Stimulated activated CD8-positive, alpha-beta memory T cell treated with anti-CD3 and anti-CD28 coated beads, Interleukin-7, amount 100 ng/mL, for 4 hours (primary cell): ENCODE results near the gene EHBP1.

Experiments used
- DNase-seq, 2 donors: peaks; one replicate each; pipeline ENCODE4 v3.0.0-alpha.2; 2020; ENCODE audit warnings: low read depth in 2 of 2

EHBP1 gene

GRCh38 chr2:62784341-62784740, 78.8 kb downstream of the EHBP1 start:
- DNase-seq = no peak

DNA sequence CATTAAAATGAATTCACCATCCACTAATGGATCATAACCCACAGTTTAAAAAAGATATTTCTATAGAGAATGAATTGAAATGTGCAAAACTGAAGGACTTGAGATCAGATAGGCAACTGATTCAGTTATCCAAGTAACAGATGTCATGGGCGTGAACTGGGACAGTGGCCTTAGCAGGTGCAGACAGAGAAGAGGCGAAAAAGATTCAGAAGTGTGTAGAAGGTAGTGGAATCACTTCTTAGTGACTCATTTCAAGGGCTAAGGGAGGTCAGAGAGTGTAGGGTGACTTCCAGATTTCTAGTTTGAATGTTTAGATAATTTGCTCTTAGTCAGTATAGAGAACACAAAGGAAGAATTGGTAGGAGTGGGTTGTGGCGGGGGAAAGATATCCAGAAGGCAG, 79.7 kb downstream of the EHBP1 start:
- no peak for DNase-seq

DNA sequence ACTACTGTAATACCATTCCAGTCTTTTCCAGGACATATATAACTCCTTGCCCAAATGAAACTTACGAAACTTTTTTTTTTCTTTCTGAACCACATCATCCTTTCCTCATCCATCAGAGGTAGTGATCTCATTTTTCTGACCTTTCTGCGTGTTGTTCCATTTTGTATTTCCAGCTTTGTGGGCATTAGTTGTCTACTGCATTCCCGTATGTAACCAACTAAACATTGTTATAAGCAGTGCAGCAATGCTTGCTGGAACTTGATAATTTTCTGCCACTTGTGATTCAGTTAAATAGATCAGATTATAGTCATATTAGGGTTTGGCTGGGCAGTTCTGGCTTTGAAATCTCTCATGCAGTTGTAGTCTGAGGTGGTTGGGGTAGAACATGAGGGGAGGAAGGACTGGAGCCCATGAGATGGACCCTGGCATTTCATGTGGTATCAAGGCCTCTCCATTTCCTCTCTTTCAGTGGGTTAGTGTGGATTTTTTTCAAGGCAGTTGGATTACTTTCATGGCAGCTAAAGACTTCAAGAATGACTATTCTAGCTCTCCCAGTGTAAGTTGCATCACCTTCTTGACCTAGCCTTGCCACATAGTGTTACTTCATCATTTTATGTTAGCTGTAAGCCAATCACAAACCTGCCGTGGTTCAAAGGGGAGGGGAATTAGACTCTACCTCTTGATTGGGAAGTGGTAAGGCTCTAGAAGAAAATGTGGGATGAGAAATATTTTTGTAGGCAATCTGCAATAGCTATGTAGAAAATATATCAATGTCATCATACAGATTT, 80.5 kb downstream of the EHBP1 start:
- DNase-seq = no peak

- DNase-seq = no peak
Measured at GRCh38 chr2:62787386-62787785, 81.9 kb downstream of the EHBP1 start.

- no peak for DNase-seq
Measured at GRCh38 chr2:62789518-62789917, 84.0 kb downstream of the EHBP1 start.

DNA sequence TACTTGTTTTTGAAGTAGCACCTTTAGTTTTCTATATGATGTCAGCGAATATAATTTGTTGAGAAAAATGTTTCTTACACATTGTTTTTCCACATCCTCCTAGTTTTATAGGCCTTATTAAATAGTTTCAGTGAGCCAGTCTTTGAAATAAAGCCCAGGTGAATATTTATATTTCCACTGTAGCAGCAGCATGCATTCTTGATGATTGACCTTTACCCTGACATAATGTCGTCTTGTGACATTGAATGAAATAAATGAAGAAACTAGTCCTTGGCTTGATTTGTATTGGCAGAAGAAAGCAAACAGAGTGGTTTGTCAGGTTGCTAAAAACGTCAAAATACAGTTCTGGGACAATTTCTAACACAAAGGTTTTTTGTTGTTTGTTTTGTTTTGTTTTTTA, 84.4 kb downstream of the EHBP1 start:
- no peak for DNase-seq

- no peak for DNase-seq
Measured at GRCh38 chr2:62792408-62792807, 86.9 kb downstream of the EHBP1 start.

GRCh38 chr2:62793213-62793612, 87.7 kb downstream of the EHBP1 start:
- no peak for DNase-seq

DNA sequence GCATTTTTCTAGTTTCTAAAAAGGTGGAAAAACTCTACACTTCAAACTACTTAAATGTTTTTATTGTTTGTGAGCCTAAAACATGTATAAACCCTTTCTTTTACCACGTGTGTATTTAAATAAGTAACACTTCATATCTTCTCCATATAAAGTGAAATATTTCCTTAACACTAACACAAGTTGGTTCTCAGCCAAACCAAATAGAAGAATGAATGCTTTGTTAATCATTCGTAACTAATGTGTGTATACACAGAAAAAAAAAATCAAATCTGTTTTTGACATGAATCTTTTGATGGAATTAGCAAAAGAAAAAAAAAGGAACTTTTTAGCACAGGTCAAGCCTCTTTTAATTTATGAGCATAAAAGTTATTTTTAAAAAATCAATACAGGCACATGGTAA, 89.3 kb downstream of the EHBP1 start:
- DNase-seq = no peak

- no peak for DNase-seq
Measured at GRCh38 chr2:62795341-62795740, 89.8 kb downstream of the EHBP1 start.

- no peak for DNase-seq
Measured at GRCh38 chr2:62797107-62797506, 91.6 kb downstream of the EHBP1 start.

DNA sequence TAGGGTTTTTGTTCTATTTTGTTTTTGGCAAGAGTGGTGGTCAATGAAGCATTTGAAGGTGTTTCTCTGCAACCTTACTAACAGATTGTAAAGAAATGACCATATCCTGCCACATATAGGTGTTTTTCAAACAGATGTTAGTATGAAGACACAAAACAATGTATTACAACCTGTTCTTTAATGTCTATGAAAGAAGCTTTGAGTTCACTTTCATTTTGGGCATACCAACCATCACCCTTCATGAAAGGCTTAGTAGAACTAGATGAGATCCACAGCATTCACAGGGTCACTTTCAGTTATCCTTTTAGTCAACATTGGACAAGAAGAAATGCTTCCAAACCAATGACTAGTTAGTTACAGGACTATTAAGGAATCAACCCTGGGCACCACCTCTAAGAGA, 95.1 kb downstream of the EHBP1 start:
- no peak for DNase-seq

DNA sequence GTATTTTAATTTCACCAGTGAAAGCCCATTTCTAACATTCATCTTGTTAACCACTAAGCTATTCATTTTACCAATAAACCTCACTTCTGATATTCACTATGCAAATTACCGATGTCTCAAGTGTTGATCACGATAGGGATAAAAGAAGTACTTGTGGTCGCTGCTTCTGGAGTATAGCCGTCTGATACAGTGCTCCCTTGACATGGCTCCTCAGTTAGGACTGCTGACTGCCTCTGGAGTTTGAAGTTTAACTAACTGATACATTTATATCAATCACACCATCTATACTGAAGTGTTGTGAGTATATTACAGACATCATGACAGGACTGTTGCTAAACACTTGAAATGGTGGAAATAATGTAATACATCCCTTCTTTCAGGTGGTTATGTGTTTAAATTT, 95.6 kb downstream of the EHBP1 start:
- DNase-seq = no peak

DNA sequence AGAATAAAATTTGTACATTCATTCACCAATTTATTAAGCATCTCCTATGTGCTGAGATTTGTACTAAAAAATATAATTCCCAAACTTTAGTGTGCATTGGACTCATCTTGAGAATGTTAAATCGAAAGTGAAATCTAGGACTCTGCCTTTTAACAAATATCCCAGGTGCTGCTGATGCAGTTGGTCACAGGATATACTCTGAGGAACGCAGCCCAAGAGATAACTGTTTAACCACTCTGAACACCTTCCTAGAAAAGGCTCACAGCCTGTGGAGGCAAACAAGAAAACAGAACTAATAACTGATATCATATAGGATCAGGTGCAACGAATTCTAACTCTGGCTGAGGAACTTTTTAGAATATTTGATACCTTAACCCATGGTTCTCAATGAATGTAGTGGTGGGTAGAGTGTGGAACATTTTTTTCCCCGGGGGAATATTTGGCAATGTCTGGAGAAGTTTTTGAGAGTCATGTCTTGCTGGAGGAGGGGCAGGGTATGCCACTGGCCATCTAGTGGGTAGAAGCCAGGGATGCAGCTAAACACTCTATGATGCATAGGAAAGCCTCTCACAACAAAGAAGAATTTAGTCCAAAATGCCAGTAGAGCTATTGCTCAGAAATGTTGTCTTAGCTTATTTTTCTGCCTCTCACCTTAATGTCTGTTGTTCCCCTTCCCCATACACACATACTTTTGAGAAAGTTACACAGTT, 96.5 kb downstream of the EHBP1 start:
- DNase-seq = no peak

GRCh38 chr2:62803961-62804360, 98.4 kb downstream of the EHBP1 start:
- DNase-seq = no peak

DNA sequence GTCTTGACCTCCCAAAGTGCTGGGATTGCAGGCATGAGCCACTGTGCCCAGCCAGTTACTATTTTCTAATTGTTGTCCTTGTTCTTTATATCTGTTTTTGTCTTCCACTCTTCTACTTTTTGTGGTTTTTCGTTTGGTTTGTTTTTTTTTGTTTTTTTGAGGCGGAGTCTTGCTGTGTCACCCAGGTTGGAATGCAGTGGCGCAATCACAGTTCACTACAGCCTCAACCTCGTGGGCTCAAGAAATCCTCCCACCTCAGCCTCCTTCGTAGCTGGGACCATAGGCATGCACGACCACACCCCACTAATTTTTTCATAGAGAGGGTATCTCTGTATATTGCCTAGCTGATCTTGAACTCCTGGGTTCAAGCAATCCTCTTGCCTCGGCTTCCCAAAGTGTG, 100.7 kb downstream of the EHBP1 start:
- DNase-seq = no peak

DNA sequence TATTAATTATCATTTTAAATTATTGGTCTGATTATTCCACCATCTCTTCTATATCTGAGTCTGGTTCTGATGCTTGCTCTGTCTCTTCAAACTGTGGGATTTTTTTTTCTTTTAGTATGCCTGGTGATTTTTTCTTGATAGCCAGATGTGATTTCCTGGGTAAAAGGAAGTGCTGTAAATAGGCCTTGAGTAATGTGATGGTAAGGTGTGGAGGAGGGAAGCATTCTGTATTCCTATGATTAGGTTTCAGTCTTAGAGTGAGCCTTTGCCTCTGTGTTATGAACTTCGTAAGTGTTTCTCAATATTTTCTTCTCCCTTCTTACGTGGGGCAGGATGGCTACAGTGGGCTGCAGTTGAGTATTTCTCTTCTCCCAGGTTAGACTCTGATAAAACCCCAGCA, 103.0 kb downstream of the EHBP1 start:
- no peak for DNase-seq

DNA sequence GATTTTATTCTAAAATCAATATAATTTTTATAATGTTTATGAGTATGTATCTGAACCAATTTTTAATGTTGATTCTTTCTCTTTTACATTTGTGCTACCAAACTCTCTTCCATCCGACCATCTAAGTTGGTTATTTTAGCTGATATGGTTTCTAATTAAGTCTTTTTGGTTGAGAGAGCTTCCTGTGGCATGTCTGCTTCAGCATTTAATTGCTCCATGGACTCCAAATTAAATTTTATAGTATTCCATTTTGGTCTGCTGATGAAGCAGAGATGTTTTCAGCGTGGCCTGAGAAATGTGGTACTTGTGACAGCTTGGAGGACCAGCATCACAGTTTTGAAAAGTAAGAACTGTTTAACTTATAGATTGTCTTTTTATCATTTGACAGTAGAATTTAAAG, 105.6 kb downstream of the EHBP1 start:
- no peak for DNase-seq

- no peak for DNase-seq
Measured at GRCh38 chr2:62811972-62812371, 106.5 kb downstream of the EHBP1 start.

DNA sequence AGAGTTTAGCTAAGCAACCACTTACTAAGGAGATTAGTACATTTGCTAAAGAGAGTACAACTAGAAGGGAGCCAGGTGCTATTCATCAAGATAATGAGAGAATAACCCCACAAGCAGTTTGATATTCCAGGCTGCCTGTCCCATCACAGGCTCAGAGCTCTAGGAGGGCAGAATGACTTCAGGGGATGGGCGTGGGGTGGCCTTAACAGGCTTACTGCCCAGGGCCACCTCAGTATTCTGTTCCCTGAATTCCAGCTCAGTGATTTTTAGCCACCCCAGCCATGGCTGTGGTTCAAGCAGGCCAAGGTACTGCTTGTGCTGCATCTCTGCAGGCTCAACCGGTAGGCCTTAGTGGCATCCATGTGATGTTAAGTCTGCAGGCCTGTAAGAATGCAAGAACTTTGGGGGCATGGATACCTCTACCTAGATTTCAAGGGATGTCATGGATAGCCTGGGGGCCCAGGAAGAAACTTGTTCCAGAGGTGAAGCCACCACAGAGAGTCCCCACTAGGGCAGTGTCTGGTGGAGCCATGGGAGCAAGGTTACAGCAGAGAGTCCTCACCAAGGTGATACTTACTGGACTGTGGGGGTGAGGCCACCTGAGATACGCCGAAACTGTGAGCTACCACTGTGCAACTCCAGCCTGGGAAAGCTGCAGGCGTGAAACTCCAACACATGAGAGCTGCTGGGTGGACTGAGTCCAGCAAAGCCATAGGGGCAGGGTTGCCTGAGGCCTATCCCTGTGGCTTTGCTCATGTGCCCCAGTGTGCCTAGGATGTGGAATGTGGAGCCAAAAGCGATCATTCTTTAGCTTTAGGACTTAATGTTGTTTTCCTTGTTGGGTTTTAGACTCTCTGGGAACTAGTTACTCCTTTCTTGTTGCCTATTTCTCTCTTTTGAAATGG, 107.7 kb downstream of the EHBP1 start:
- DNase-seq = no peak

GRCh38 chr2:62814123-62814522, 108.6 kb downstream of the EHBP1 start:
- no peak for DNase-seq

- DNase-seq = no peak
Measured at GRCh38 chr2:62817348-62817747, 111.8 kb downstream of the EHBP1 start.
